H1 (cell line): ENCODE data around the gene LRP1-AS. TPM values are rescaled to one million over a fixed set of nuclear protein-coding genes. Genes with fewer than 3 reads are reported as not detected.

Experiments
- CTCF ChIA-PET: fragments of 300-600 bp; sonication (Branson Sonifier 250); formaldehyde crosslinking; loops from one replicate; lab custom pipeline; 2021; ENCODE audit not compliant: partially characterized antibody; lab: Charles Lee
- POLR2A ChIA-PET: fragments of 300-600 bp; sonication (Branson Sonifier 250); formaldehyde crosslinking; loops from one replicate; lab custom pipeline; 2021; ENCODE audit warnings: inconsistent platforms; ENCODE audit not compliant: partially characterized antibody; lab: Charles Lee
- DNase-seq, 2 experiments: peaks; one replicate each; pipeline versions ENCODE4 v3.0.0 to v3.0.0-alpha.2; 2010 to 2022; ENCODE audit warnings: low spot score in 2 of 2, low read depth in 1 of 2, mixed read lengths in 1 of 2
- FAIRE-seq: peaks from 2 replicates; lab custom pipeline; 2011; peaks lifted over from hg19 to GRCh38; lab: Jason Lieb, UNC
- H2AFZ ChIP-seq: 2 replicates; pipeline ENCODE4 v1.8.1; 2012; ENCODE audit warnings: low read length, inconsistent platforms
- H2AK5ac ChIP-seq: 2 replicates; pipeline ENCODE4 v1.6.1; 2013; ENCODE audit warnings: low read depth, low read length
- H2BK120ac ChIP-seq: replicated peaks from 2 replicates; pipeline ENCODE3; 2013; ENCODE audit warnings: low read depth, low read length, inconsistent platforms
- H2BK12ac ChIP-seq: 2 replicates; pipeline ENCODE4 v1.6.1; 2013; ENCODE audit warnings: low read depth, low read length
- H2BK15ac ChIP-seq: 2 replicates; pipeline ENCODE4 v1.6.1; 2013; ENCODE audit warnings: low read length
- H2BK20ac ChIP-seq: 2 replicates; pipeline ENCODE4 v1.6.1; 2013; ENCODE audit warnings: low read length
- H2BK5ac ChIP-seq: 2 replicates; pipeline ENCODE4 v1.6.1; 2013; ENCODE audit warnings: low read depth, low read length
- H3K14ac ChIP-seq: 2 replicates; pipeline ENCODE4 v1.6.1; 2013; ENCODE audit warnings: inconsistent platforms; ENCODE audit not compliant: insufficient read length
- H3K18ac ChIP-seq: 2 replicates; pipeline ENCODE4 v1.6.1; 2013; ENCODE audit warnings: low read length; ENCODE audit errors: extremely low read depth
- H3K23ac ChIP-seq: 2 replicates; pipeline ENCODE4 v1.6.1; 2013; ENCODE audit warnings: inconsistent platforms; ENCODE audit not compliant: insufficient read length
- H3K23me2 ChIP-seq: 2 replicates; pipeline ENCODE4 v1.6.1; 2013; ENCODE audit warnings: low read depth, low read length
- H3K27ac ChIP-seq: 2 replicates; pipeline ENCODE4 v1.6.1; 2011; ENCODE audit warnings: low read depth, low read length, inconsistent platforms
- H3K27me3 ChIP-seq, 4 experiments: replicated peaks in 1 of 4; 1 replicate in 1 of 4; 2 replicates in 3 of 4; pipeline versions ENCODE4 v1.6.1 to v1.8.1; 2011 to 2013; ENCODE audit warnings: low read length in 3 of 4, mild to moderate bottlenecking in 3 of 4, inconsistent platforms in 2 of 4, mixed read lengths in 2 of 4, moderate library complexity in 1 of 4; ENCODE audit not compliant: control insufficient read depth in 3 of 4, insufficient read depth in 3 of 4; ENCODE audit errors: extremely low read depth in 1 of 4
- H3K36me3 ChIP-seq, 4 experiments: 2 replicates each; pipeline versions ENCODE4 v1.6.1 to v1.8.1; 2011 to 2013; ENCODE audit warnings: mild to moderate bottlenecking in 4 of 4, low read length in 3 of 4, moderate library complexity in 2 of 4, control low read depth in 1 of 4, inconsistent platforms in 1 of 4; ENCODE audit not compliant: insufficient read depth in 4 of 4, control insufficient read depth in 2 of 4
- H3K4ac ChIP-seq: replicated peaks from 2 replicates; pipeline ENCODE3; 2013; ENCODE audit warnings: low read length, low read depth, mixed read lengths, inconsistent platforms; ENCODE audit not compliant: insufficient read length
- H3K4me1 ChIP-seq, 4 experiments: replicated peaks in 1 of 4; 1 replicate in 1 of 4; 2 replicates in 3 of 4; pipeline versions ENCODE4 v1.6.1 to v1.8.1; 2011 to 2013; ENCODE audit warnings: low read length in 3 of 4, inconsistent platforms in 2 of 4, mixed read lengths in 1 of 4; ENCODE audit not compliant: insufficient read depth in 4 of 4, control insufficient read depth in 3 of 4
- H3K4me2 ChIP-seq, 2 experiments: 2 replicates each; pipeline versions ENCODE4 v1.6.1 to v1.8.1; 2011 to 2013; ENCODE audit warnings: low read depth in 2 of 2, low read length in 2 of 2, control low read depth in 1 of 2, inconsistent platforms in 1 of 2, mild to moderate bottlenecking in 1 of 2; ENCODE audit not compliant: insufficient read depth in 1 of 2
- H3K4me3 ChIP-seq, 4 experiments: fragments of 200-600, 300-600 bp in 1 of 4; sonication (generic), shearing (Covaris generic), sonication (Bioruptor Twin) in 1 of 4; 2 replicates each; pipeline versions ENCODE4 v1.5.1 to v1.8.1; 2011 to 2016; ENCODE audit warnings: low read length in 4 of 4, low read depth in 3 of 4, control low read depth in 2 of 4, inconsistent platforms in 2 of 4, mild to moderate bottlenecking in 2 of 4, mixed read lengths in 1 of 4, moderate library complexity in 1 of 4; ENCODE audit not compliant: insufficient read depth in 2 of 4; ENCODE audit errors: extremely low read depth in 1 of 4
- H3K56ac ChIP-seq: replicated peaks from 2 replicates; pipeline ENCODE3; 2013; ENCODE audit warnings: low read depth, mild to moderate bottlenecking, mixed read lengths, low read length, inconsistent platforms; ENCODE audit not compliant: insufficient read length
- H3K79me1 ChIP-seq: 2 replicates; pipeline ENCODE4 v1.6.1; 2013; ENCODE audit warnings: low read depth, low read length, control low read depth
- H3K79me2 ChIP-seq, 2 experiments: 2 replicates each; pipeline versions ENCODE4 v1.6.1 to v1.8.1; 2012 to 2013; ENCODE audit warnings: low read length in 2 of 2, mild to moderate bottlenecking in 2 of 2, inconsistent platforms in 1 of 2; ENCODE audit not compliant: insufficient read depth in 2 of 2, control insufficient read depth in 1 of 2
- H3K9ac ChIP-seq, 4 experiments: replicated peaks in 1 of 4; 1 replicate in 1 of 4; 2 replicates in 3 of 4; pipeline versions ENCODE4 v1.6.1 to v1.8.1; 2011 to 2013; ENCODE audit warnings: low read depth in 3 of 4, low read length in 3 of 4, control low read depth in 2 of 4, mild to moderate bottlenecking in 2 of 4, moderate library complexity in 2 of 4, inconsistent platforms in 1 of 4; ENCODE audit errors: extremely low read depth in 1 of 4
- H3K9me3 ChIP-seq, 2 experiments: 2 replicates each; pipeline versions ENCODE4 v1.6.1 to v1.8.1; 2012 to 2013; ENCODE audit warnings: mild to moderate bottlenecking in 2 of 2, moderate library complexity in 2 of 2, control low read depth in 1 of 2, inconsistent platforms in 1 of 2, low read depth in 1 of 2, low read length in 1 of 2, mixed read lengths in 1 of 2; ENCODE audit not compliant: insufficient read depth in 2 of 2
- H4K20me1 ChIP-seq, 2 experiments: replicated peaks in 1 of 2; 2 replicates each; pipeline versions ENCODE3 to v1.8.1; 2011 to 2013; ENCODE audit warnings: inconsistent platforms in 2 of 2, low read length in 2 of 2, mild to moderate bottlenecking in 1 of 2; ENCODE audit not compliant: insufficient read depth in 2 of 2, control insufficient read depth in 1 of 2
- H4K5ac ChIP-seq: 2 replicates; pipeline ENCODE4 v1.6.1; 2013; ENCODE audit warnings: low read length, low read depth, mixed read lengths, inconsistent platforms; ENCODE audit not compliant: insufficient read length
- H4K8ac ChIP-seq: 2 replicates; pipeline ENCODE4 v1.8.0; 2013; ENCODE audit warnings: mild to moderate bottlenecking, moderate library complexity, low read length, inconsistent platforms; ENCODE audit not compliant: insufficient read depth; ENCODE audit errors: extremely low read depth
- H4K91ac ChIP-seq: replicated peaks from 2 replicates; pipeline ENCODE3; 2013; ENCODE audit warnings: low read length, mixed read lengths, inconsistent platforms; ENCODE audit not compliant: insufficient read length
- BACH1 ChIP-seq: IDR thresholded peaks from 2 replicates; pipeline ENCODE4 v1.6.1; 2012; ENCODE audit warnings: low read length, improper control_type of control experiment
- CHD2 ChIP-seq: IDR thresholded peaks from 2 replicates; pipeline ENCODE4 v1.6.1; 2012; ENCODE audit warnings: low read length, improper control_type of control experiment
- MAX ChIP-seq: IDR thresholded peaks from 2 replicates; pipeline ENCODE4 v1.6.1; 2012; ENCODE audit warnings: inconsistent platforms
- RFX5 ChIP-seq: IDR thresholded peaks from 2 replicates; pipeline ENCODE4 v1.6.1; 2011; ENCODE audit warnings: low read depth, low read length, improper control_type of control experiment, borderline replicate concordance
- RNF2 ChIP-seq: fragments of 200-900, 300-1000 bp; sonication (generic); IDR thresholded peaks from 2 replicates; pipeline ENCODE4 v1.7.1; 2016; ENCODE audit warnings: borderline replicate concordance, low read depth, mild to moderate bottlenecking, antibody characterized with exemption, low read length; ENCODE audit not compliant: poor library complexity, severe bottlenecking; ENCODE audit errors: missing control alignments
- TCF12 ChIP-seq: IDR thresholded peaks from 2 replicates; pipeline ENCODE4 v1.6.1; 2011; ENCODE audit warnings: low read depth, mild to moderate bottlenecking, low read length
- WGBS, 2 experiments: shearing (Covaris generic) in 1 of 2; methylation state at CpG; one replicate each; pipeline versions ENCODE4 v1.1.6 to v1.1.7; 2013 to 2015; ENCODE audit warnings: low lambda C conversion rate in 2 of 2, mixed read lengths in 2 of 2, inconsistent platforms in 1 of 2, low coverage in 1 of 2, missing lambda C conversion rate in 1 of 2; ENCODE audit not compliant: insufficient replicate concordance in 2 of 2, insufficient coverage in 1 of 2, insufficient read length in 1 of 2; ENCODE audit errors: extremely low coverage in 1 of 2, missing lambda C conversion rate in 1 of 2; 5-methylcytosine and 5-hydroxymethylcytosine counted together
- polyA plus RNA-seq, 7 experiments: library from polyadenylated mRNA; depleted of rRNA in 3 of 7; stranded (reverse) in 5 of 7; unstranded in 2 of 7; fragments of >200 nt in 5 of 7; fragments of 200-250 nt in 2 of 7; gene quantifications; 1 replicate in 5 of 7; 2 replicates in 1 of 7; 4 replicates in 1 of 7; pipeline versions ENCODE4 v1.2.1 to v1.2.3, GENCODE V29; 2011 to 2013; ENCODE audit warnings: missing spikeins in 2 of 7, mixed read lengths in 2 of 7
- total RNA-seq: library from RNA; stranded (reverse); fragmentation: NEBNext Ultra II Directional; extraction: Animal tissue kit (Norgen Biotek cat#: 25700); gene quantifications from 2 replicates; pipeline ENCODE4 v1.2.1, GENCODE V29; 2021

Gene LRP1-AS
- total and polyA plus RNA-seq, 2 of the 8 experiments (the other 6 are each of a cell fraction or from before 2014, with no cell fraction given) = not detected

GRCh38 chr12:57149245-57149900 is 2.0 kb upstream of the LRP1-AS start:
- H2AFZ ChIP-seq = no peak overlapping the region
- H3K23me2 ChIP-seq = no peaks in the 10 kb centered on the region
- no peak for TF ChIP-seq CHD2
- TF ChIP-seq RNF2 = no peak
- TF ChIP-seq MAX = no peak
- no peak for TF ChIP-seq BACH1
- no peak for TF ChIP-seq RFX5
- no peak for TF ChIP-seq TCF12
- H3K4me3 ChIP-seq = no peak overlapping the region
- no peak overlapping the region for H3K27ac ChIP-seq
- POLR2A ChIA-PET = interaction anchor here (0.6 to 5.6 kb wide), 14 partner anchors 8 to 43 kb away, joined by 3 to 62 read pairs (median 4); partner anchors contain the start of genes LRP1 and STAT6
- no peaks in the 10 kb centered on the region for H3K9me3 ChIP-seq
- H2BK15ac ChIP-seq = no peak overlapping the region
- H2BK12ac ChIP-seq = no peak overlapping the region
- H3K4me2 ChIP-seq = no peak overlapping the region
- H4K8ac ChIP-seq = no peak overlapping the region
- H4K20me1 ChIP-seq = peaks cover 13 to 20% of the 10 kb centered on the region in 2 experiments
- H3K23ac ChIP-seq = no peak overlapping the region
- DNase-seq = no peak
- no peak overlapping the region for H3K14ac ChIP-seq
- no peak overlapping the region; the same call in 1 of the 2 replicates for H2BK5ac ChIP-seq
- peaks cover 2% of the 10 kb centered on the region; the same call in 1 of the 2 replicates for H3K79me1 ChIP-seq
- no peaks in the 10 kb centered on the region for H3K27me3 ChIP-seq
- H4K5ac ChIP-seq = no peak overlapping the region
- H3K56ac ChIP-seq = no peak overlapping the region
- WGBS, 2 experiments = 86% methylated on average over 13 of the region's 13 CpGs; no CpG with 5 or more reads in 1 of the 2 experiments
- H3K4me1 ChIP-seq = peaks cover 0 to 6% (median 2%) of the 10 kb centered on the region in 4 experiments; a peak in 4 of 7 replicates
- H2BK20ac ChIP-seq = no peak overlapping the region
- FAIRE-seq = no peak
- CTCF ChIA-PET = interaction anchor here (1.0 to 6.6 kb wide), 11 partner anchors 12 to 101 kb away, joined by 3 to 58 read pairs (median 4); no protein-coding TSS in a partner anchor
- no peaks in the 10 kb centered on the region for H3K79me2 ChIP-seq
- H3K9ac ChIP-seq = no peak overlapping the region
- H2BK120ac ChIP-seq = no peak overlapping the region
- H4K91ac ChIP-seq = no peak overlapping the region
- H2AK5ac ChIP-seq = no peak overlapping the region
- peaks cover 20 to 43% (median 34%) of the 10 kb centered on the region in 4 experiments; a peak in 7 of 8 replicates for H3K36me3 ChIP-seq
- H3K18ac ChIP-seq = no peak overlapping the region
- no peak overlapping the region for H3K4ac ChIP-seq
